GM12878 (cell line): ENCODE measurements around the gene YIPF6. TPM values are rescaled to one million over a fixed set of nuclear protein-coding genes. Genes with fewer than 3 reads are reported as not detected.
"Not testable (repeated sequence)": the region's sequence is repeated elsewhere in the genome, so short reads cannot be mapped to it uniquely, and the experiment has no call there.

ENCODE experiments used
- ATAC-seq: fragments of 200-7000 bp; cut with Tn5 transposase; 3 replicates; pipeline ENCODE4 v1.9.1; 2020; ENCODE audit warnings: mild to moderate bottlenecking, moderate library complexity
- BruUV-seq: library from RNA; stranded (reverse); fragments of 400-500 nt; replicated peaks from 2 replicates; lab custom pipeline; 2021; lab: Mats Ljungman, UMichigan
- CTCF ChIA-PET: fragments of 300-600 bp; sonication (Branson Sonifier 250); formaldehyde crosslinking; extraction: SDS; loops from one replicate; lab custom pipeline; 2021; ENCODE audit warnings: inconsistent platforms; lab: Yijun Ruan, JAX
- POLR2A ChIA-PET: fragments of 350-600 bp; formaldehyde crosslinking; extraction: SDS; loops from one replicate; lab custom pipeline; 2021; ENCODE audit warnings: inconsistent platforms; lab: Charles Lee
- RAD21 ChIA-PET: fragments of 300-600 bp; sonication (Branson Sonifier 250); formaldehyde crosslinking; loops from one replicate; lab custom pipeline; 2023; ENCODE audit warnings: antibody characterized with exemption; ENCODE audit not compliant: unreplicated experiment; lab: Charles Lee
- SMC1A ChIA-PET: fragments of 300-600 bp; sonication (Branson Sonifier 250); formaldehyde crosslinking; loops from one replicate; lab custom pipeline; 2023; ENCODE audit not compliant: unreplicated experiment, uncharacterized antibody; lab: Charles Lee
- DNase-seq: peaks from one replicate; pipeline ENCODE4 v3.0.0-alpha.2; 2011; ENCODE audit warnings: low read depth, low spot score
- FAIRE-seq: peaks from 3 replicates; lab custom pipeline; 2011; peaks lifted over from hg19 to GRCh38; lab: Jason Lieb, UNC
- H2AFZ ChIP-seq: 2 replicates; pipeline ENCODE4 v1.6.0; 2011; ENCODE audit warnings: low read depth, low read length, control low read depth; ENCODE audit not compliant: control insufficient read depth
- H3K27ac ChIP-seq: 2 replicates; pipeline ENCODE4 v1.5.1; 2011; ENCODE audit warnings: control low read depth; ENCODE audit not compliant: control insufficient read depth, insufficient read depth
- H3K27me3 ChIP-seq, 2 experiments: replicated peaks in 1 of 2; 2 replicates each; pipeline versions ENCODE4 v1.6.0 to v1.6.1; 2011; ENCODE audit warnings: low read length in 1 of 2; ENCODE audit not compliant: control insufficient read depth in 2 of 2, insufficient read depth in 2 of 2
- H3K36me3 ChIP-seq, 2 experiments: 2 replicates each; pipeline ENCODE4 v1.5.1; 2011; ENCODE audit warnings: low read length in 1 of 2; ENCODE audit not compliant: control insufficient read depth in 2 of 2, insufficient read depth in 2 of 2
- H3K4me1 ChIP-seq: 2 replicates; pipeline ENCODE4 v1.6.1; 2011; ENCODE audit warnings: mild to moderate bottlenecking, low read length, moderate library complexity, mixed read lengths; ENCODE audit not compliant: control insufficient read depth, insufficient read depth
- H3K4me2 ChIP-seq: 2 replicates; pipeline ENCODE4 v1.6.0; 2011; ENCODE audit warnings: control low read depth; ENCODE audit not compliant: control insufficient read depth, insufficient read depth
- H3K4me3 ChIP-seq: fragments of 200-600 bp; sonication (generic); 2 replicates; pipeline ENCODE4 v1.5.1; 2016
- H3K79me2 ChIP-seq: 2 replicates; pipeline ENCODE4 v1.6.0; 2011; ENCODE audit warnings: low read length; ENCODE audit not compliant: control insufficient read depth, insufficient read depth
- H3K9ac ChIP-seq: 2 replicates; pipeline ENCODE4 v1.8.0; 2011; ENCODE audit warnings: low read length, control low read depth, mixed read lengths; ENCODE audit not compliant: control insufficient read depth, insufficient read depth
- H3K9me3 ChIP-seq: replicated peaks from 3 replicates; pipeline ENCODE4 v1.5.1; 2011; ENCODE audit warnings: mild to moderate bottlenecking, low read length; ENCODE audit not compliant: control insufficient read depth, insufficient read depth
- H4K20me1 ChIP-seq: 2 replicates; pipeline ENCODE4 v1.6.0; 2011; ENCODE audit not compliant: control insufficient read depth, insufficient read depth
- CHD1 ChIP-seq: IDR thresholded peaks from 2 replicates; pipeline ENCODE4 v1.6.1; 2012; ENCODE audit warnings: low read depth, low read length, improper control_type of control experiment
- CREB1 ChIP-seq: IDR thresholded peaks from 2 replicates; pipeline ENCODE4 v1.6.1; 2012; ENCODE audit warnings: low read depth, mild to moderate bottlenecking, inconsistent platforms
- MXI1 ChIP-seq: fragments of 150-350 bp; IDR thresholded peaks from 2 replicates; pipeline ENCODE4 v1.6.1; 2011; ENCODE audit warnings: low read depth, mild to moderate bottlenecking, inconsistent platforms, low read length, improper control_type of control experiment
- NBN ChIP-seq: fragments of 450-650 bp; IDR thresholded peaks from 2 replicates; pipeline ENCODE4 v1.6.1; 2016
- NFIC ChIP-seq: IDR thresholded peaks from 2 replicates; pipeline ENCODE4 v1.6.1; 2012; ENCODE audit warnings: low read depth, mild to moderate bottlenecking, inconsistent platforms, low read length, moderate library complexity
- PAX5 ChIP-seq: IDR thresholded peaks from 2 replicates; pipeline ENCODE4 v1.6.1; 2011; ENCODE audit warnings: low read depth, low read length, borderline replicate concordance
- RUNX3 ChIP-seq: IDR thresholded peaks from 2 replicates; pipeline ENCODE4 v1.6.1; 2012; ENCODE audit warnings: low read length, inconsistent platforms
- SIN3A ChIP-seq: IDR thresholded peaks from 2 replicates; pipeline ENCODE4 v1.6.1; 2012; ENCODE audit warnings: low read depth, low read length, improper control_type of control experiment
- ZNF622 ChIP-seq: fragments of 450-650 bp; IDR thresholded peaks from 2 replicates; pipeline ENCODE4 v1.6.1; 2017; ENCODE audit warnings: mild to moderate bottlenecking, inconsistent platforms
- WGBS: methylation state at CpG from one replicate; pipeline ENCODE4 v1.1.6; 2016; ENCODE audit warnings: low lambda C conversion rate; ENCODE audit not compliant: insufficient replicate concordance, insufficient coverage; ENCODE audit errors: missing lambda C conversion rate; 5-methylcytosine and 5-hydroxymethylcytosine counted together
- in situ Hi-C: fragments of 300-500 bp; cut with MboI; formaldehyde crosslinking; loops from 9 replicates; pipeline ENCODE4 v1.14.3; 2018; ENCODE audit warnings: mixed read lengths
- intact Hi-C: fragments of 100-400 bp; cut with micrococcal nuclease; formaldehyde crosslinking; loops from one replicate; pipeline ENCODE4 v1.14.2; 2022; ENCODE audit not compliant: unreplicated experiment
- polyA plus RNA-seq, 11 experiments: library from polyadenylated mRNA; depleted of rRNA in 4 of 11; unstranded in 6 of 11; stranded (reverse) in 5 of 11; fragments of >200 nt; fragmentation: Nextera tagmentation in 4 of 11; fragmentation: Illumina TruSeq in 1 of 11; extraction: Ambion mirVana in 4 of 11; extraction: Trizol in 1 of 11; gene quantifications; 1 replicate in 1 of 11; 2 replicates in 10 of 11; pipeline versions ENCODE4 v1.2.1 to v1.2.3, GENCODE V29; 2011 to 2016; ENCODE audit warnings: inconsistent platforms in 2 of 11, missing spikeins in 2 of 11, low read depth in 1 of 11
- total RNA-seq, 4 experiments: library from RNA; depleted of rRNA in 3 of 4; stranded (reverse); fragments of >200 nt in 3 of 4; fragmentation: Illumina TruSeq in 1 of 4; extraction: Trizol in 1 of 4; gene quantifications; 2 replicates each; pipeline versions ENCODE4 v1.2.1 to v1.2.3, GENCODE V29; 2013 to 2021
- TF ChIP-seq, protein P1 (sequence below): fragments of 450-650 bp; IDR thresholded peaks from 2 replicates; pipeline ENCODE4 v1.6.1; 2017; ENCODE audit warnings: mild to moderate bottlenecking, moderate library complexity
- TF ChIP-seq, protein P2 (sequence below): IDR thresholded peaks from 2 replicates; pipeline ENCODE4 v1.6.1; 2011; ENCODE audit warnings: borderline replicate concordance, low read depth, mild to moderate bottlenecking, moderate library complexity, low read length; ENCODE audit not compliant: insufficient read depth, poor library complexity, severe bottlenecking

Gene YIPF6
- total and polyA plus RNA-seq, 10 of the 15 experiments (the other 5 are each of a cell fraction or from before 2014, with no cell fraction given) = 5.9 to 23.1 (median 12.2) TPM

- H3K27ac ChIP-seq, H3K4me3 ChIP-seq, POLR2A ChIA-PET, intact Hi-C loops, H3K36me3 ChIP-seq, in situ Hi-C loops, CTCF ChIA-PET, RAD21 ChIA-PET, FAIRE-seq, H2AFZ ChIP-seq, H3K4me2 ChIP-seq, H3K9me3 ChIP-seq, H3K27me3 ChIP-seq, DNase-seq, BruUV-seq, H4K20me1 ChIP-seq, ATAC-seq, H3K9ac ChIP-seq, H3K79me2 ChIP-seq, H3K4me1 ChIP-seq: not testable (repeated sequence)
- SMC1A ChIA-PET = interaction anchor here (2.2 kb wide), 1 partner anchor 8 kb away, joined by 10 read pairs; no protein-coding TSS in a partner anchor
- 47% methylated on average over 2 of the region's 2 CpGs for WGBS
These were observed 25.8 kb downstream of the YIPF6 start for GRCh38 chrX:68524680-68525079.

DNA sequence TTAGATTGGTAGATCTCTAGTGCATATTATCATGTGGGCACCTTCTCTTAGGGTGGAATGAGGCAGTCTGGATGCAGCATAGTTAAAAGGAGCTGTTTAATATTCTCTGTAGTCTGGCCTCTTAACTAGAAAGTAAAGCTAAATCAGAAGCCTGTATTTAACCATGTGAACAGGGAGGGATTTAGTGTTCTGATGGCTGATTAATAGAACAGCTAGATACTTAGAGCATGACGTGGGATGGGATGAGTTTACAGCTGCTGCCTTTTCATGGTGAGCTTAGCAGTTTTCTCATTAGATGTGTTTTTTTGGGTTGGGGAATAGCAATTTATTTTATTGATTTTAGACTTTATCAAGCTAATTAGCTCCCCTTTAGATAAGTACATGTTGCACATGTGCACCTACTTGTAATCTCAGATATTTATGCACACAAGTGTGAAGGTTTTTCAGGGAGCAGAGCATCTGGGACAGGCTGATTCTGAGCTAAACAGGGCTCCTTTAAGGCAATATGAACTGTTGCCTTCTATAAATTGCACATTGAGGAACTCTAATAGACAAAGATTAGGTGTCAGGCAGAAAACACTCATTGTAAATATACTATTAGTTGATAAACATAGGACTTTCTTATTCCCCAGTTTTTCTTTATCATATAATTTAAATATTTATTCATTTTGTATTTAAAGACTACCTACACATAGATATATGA lies 34.1 kb downstream of the YIPF6 start:
- no peaks in the 10 kb centered on the region for H3K27me3 ChIP-seq
- CTCF ChIA-PET = interaction anchor here (0.7 kb wide), 1 partner anchor 88 kb away, joined by 3 read pairs; no protein-coding TSS in a partner anchor
- no peak for TF ChIP-seq ZNF622
- no peak for TF ChIP-seq NBN
- TF ChIP-seq, protein P1, sequence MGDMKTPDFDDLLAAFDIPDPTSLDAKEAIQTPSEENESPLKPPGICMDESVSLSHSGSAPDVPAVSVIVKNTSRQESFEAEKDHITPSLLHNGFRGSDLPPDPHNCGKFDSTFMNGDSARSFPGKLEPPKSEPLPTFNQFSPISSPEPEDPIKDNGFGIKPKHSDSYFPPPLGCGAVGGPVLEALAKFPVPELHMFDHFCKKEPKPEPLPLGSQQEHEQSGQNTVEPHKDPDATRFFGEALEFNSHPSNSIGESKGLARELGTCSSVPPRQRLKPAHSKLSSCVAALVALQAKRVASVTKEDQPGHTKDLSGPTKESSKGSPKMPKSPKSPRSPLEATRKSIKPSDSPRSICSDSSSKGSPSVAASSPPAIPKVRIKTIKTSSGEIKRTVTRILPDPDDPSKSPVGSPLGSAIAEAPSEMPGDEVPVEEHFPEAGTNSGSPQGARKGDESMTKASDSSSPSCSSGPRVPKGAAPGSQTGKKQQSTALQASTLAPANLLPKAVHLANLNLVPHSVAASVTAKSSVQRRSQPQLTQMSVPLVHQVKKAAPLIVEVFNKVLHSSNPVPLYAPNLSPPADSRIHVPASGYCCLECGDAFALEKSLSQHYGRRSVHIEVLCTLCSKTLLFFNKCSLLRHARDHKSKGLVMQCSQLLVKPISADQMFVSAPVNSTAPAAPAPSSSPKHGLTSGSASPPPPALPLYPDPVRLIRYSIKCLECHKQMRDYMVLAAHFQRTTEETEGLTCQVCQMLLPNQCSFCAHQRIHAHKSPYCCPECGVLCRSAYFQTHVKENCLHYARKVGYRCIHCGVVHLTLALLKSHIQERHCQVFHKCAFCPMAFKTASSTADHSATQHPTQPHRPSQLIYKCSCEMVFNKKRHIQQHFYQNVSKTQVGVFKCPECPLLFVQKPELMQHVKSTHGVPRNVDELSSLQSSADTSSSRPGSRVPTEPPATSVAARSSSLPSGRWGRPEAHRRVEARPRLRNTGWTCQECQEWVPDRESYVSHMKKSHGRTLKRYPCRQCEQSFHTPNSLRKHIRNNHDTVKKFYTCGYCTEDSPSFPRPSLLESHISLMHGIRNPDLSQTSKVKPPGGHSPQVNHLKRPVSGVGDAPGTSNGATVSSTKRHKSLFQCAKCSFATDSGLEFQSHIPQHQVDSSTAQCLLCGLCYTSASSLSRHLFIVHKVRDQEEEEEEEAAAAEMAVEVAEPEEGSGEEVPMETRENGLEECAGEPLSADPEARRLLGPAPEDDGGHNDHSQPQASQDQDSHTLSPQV = no peak
- TF ChIP-seq PAX5 = no peak
- TF ChIP-seq CREB1 = no peak
- no peak for TF ChIP-seq RUNX3
- TF ChIP-seq NFIC = no peak
- TF ChIP-seq, protein P2, sequence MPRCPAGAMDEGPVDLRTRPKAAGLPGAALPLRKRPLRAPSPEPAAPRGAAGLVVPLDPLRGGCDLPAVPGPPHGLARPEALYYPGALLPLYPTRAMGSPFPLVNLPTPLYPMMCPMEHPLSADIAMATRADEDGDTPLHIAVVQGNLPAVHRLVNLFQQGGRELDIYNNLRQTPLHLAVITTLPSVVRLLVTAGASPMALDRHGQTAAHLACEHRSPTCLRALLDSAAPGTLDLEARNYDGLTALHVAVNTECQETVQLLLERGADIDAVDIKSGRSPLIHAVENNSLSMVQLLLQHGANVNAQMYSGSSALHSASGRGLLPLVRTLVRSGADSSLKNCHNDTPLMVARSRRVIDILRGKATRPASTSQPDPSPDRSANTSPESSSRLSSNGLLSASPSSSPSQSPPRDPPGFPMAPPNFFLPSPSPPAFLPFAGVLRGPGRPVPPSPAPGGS = no peak
- no peak for TF ChIP-seq CHD1
- no peak for TF ChIP-seq MXI1
- no peak for TF ChIP-seq SIN3A

More for the DNA sequence above, 34.1 kb downstream of the YIPF6 start:
- intact Hi-C loops = no loop called here
- Histone ChIP-seq H3K4me3 (no peak overlapping the region), H3K4me1 (no peaks in the 10 kb centered on the region), H4K20me1 (no peaks in the 10 kb centered on the region), H3K9me3 (no peaks in the 10 kb centered on the region), H3K36me3 (no peaks in the 10 kb centered on the region), H3K4me2 (no peak overlapping the region), H3K27ac (no peak overlapping the region), H2AFZ (no peak overlapping the region), H3K79me2 (no peaks in the 10 kb centered on the region), H3K9ac (no peak overlapping the region)
- in situ Hi-C loops = no loop called here
- ChIA-PET POLR2A (no interaction called here), SMC1A (interaction anchor here (1.9 to 2.0 kb wide), 2 partner anchors 9 to 22 kb away, joined by 4 to 10 read pairs; no protein-coding TSS in a partner anchor), RAD21 (no interaction called here)
- BruUV-seq = no TSS peak
- 65% methylated on average over 1 of the region's 1 CpG for WGBS
- DNase-seq = no peak
- ATAC-seq = no peak
- no peak for FAIRE-seq
